GM21576 (cell line): ENCODE measurements around the gene ASTE1.
"Not testable (repeated sequence)": the region's sequence is repeated elsewhere in the genome, so short reads cannot be mapped to it uniquely, and the experiment has no call there.

Source experiments
- ATAC-seq: cut with Tn5 transposase; IDR thresholded peaks from one replicate; pipeline ENCODE4 v1.9.1; 2021; ENCODE audit warnings: mild to moderate bottlenecking, moderate library complexity; ENCODE audit not compliant: unreplicated experiment

ASTE1 gene, protein sequence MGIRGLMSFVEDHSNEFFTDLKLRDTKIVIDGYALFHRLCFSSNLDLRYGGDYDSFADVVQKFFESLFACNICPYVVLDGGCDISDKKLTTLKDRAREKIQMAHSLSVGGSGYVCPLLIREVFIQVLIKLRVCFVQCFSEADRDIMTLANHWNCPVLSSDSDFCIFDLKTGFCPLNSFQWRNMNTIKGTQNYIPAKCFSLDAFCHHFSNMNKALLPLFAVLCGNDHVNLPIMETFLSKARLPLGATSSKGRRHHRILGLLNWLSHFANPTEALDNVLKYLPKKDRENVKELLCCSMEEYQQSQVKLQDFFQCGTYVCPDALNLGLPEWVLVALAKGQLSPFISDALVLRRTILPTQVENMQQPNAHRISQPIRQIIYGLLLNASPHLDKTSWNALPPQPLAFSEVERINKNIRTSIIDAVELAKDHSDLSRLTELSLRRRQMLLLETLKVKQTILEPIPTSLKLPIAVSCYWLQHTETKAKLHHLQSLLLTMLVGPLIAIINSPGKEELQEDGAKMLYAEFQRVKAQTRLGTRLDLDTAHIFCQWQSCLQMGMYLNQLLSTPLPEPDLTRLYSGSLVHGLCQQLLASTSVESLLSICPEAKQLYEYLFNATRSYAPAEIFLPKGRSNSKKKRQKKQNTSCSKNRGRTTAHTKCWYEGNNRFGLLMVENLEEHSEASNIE

DNA sequence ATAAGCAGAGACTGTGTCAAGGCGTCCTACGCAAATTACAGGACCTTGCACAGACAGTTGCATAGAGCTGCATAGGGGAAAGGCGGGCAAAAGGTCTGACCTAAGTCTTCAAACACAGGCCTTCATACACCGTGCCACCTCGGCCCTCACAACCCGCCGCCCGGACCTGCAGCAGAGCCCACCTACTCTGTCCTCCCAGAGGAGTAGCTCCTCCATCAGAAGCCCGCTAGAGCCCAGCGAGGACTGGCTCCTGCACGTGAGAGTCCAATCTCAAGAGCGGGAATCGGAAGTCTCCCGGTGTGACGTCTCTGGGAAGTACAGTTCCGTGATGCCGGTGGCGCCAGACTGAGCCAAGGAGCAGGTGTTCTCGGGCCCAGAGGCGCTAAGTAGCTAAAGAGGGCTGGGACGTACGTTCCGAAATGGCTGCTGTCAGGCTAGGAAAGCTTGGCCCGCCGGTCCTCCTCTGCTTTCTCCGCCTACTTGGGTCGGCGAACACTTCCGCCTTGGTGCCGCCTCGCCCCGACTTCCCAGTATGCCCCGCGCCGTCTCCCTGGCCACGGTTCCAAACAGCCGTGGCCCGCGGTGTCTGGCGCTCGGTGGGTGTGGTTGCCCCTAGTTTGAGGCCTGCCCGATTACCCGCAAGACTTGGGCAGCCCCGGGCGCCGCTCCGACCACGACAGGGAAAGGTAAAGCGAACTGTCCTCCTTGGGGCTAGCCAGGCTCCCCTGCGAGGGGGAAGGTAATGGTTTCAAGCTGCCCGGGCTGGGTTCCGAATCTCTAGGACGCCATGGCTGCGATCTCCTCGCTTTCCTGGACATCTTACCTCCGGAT lies at the start of gene ASTE1, which contains the start of gene NEK11:
Gene ASTE1 (minus strand): TSS at position 505 of the 831 bp plus-strand sequence. CDS start 1,519 bp downstream, outside the sequence.
Gene NEK11 (plus strand): TSS at position 557 of the 831 bp plus-strand sequence. CDS start 2,832 bp downstream, outside the sequence.
- peak; percentile 98 for ATAC-seq

DNA sequence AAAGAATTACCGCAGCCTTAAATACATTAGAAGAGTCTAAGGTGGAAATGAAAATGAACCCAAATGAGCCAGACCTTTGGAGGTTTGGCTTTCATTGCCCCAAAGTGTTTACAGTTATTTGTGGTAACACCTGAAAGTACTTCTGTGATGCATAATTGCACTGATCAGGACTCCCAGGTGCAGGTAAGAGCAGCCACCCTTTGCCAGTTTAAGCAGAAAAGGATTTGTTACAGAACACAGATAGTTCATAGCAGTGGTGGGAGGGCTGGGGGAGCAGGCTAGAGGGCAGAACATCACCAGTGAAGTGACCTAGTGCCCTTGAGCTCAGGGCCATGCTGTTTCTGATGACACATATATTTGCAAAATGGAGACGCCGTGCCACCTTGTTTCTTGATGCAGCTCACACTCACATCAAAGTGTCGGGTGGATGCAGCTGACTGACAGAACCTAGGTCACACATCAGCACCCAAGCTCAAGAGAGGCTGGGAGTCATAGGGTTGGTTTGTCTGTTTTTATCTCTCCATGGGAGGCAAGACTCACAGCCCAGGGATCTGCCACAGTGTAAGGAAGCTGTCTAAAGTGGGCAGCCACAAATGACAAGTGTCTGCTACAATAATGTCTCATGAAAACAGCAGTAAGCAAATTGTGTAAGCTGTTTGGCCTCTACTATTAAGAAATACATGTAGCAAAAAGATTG lies 49.2 kb upstream of the ASTE1 start:
- ATAC-seq, result no peak

DNA sequence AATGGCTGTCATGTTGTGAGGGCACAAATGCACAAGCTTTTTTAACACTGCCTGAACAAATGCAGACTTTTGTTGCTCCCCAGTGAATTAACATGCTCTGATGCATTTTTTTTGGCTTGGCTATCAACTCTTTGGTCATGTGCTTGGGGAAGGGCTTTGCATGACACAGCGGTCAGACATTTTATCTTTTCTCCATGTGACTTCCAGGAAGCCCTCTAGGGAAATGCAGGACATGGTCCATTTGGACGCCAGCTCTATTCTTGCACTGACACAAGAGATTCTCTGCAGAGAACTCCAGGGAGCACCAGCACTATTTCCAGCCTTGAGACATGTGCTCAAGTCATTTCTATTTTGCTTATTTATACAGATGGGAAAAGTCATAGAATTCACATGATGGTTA lies 46.2 kb upstream of the ASTE1 start:
- ATAC-seq, result no peak

DNA sequence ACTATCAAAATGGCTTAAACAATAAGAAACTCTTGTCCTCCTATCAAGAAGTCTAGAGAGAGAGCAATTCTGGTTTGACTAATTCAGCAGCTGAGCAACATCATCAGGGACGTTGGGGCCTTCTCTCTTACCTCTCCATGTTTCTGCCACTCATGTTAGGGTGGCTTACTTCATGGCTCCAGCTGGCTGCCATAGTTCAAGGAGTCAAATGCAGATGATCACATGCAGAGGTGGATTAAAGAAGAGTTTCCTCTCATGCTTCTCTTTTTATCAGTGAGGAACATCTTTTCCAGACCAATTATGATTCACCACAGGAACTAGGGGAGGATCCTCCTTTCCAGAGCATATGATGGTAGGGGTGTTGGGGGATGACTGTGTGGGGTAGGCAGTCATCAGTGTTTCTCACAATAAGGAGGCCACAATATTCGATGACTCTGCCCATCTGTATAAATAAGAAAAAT lies 45.5 kb upstream of the ASTE1 start:
- no peak for ATAC-seq

DNA sequence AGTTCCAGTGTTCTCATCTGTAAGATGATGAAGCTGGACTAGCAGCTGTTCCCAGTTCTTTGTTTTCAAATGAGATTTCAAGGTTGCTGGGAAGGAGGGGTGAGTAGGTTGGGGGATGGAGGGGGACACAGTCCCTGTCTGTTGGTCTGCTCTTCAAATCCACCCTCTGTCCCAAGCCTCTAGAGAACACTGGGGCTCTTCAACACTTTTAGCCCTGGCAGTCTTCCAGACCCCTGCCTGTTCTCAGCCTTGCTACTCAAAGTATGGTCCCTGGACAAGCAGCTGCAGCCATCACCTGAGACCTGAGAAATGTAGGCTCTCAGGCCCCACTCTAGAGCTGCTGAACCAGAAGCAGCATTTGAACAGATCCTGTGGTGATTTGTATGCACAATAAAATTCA lies 41.4 kb upstream of the ASTE1 start:
- no peak for ATAC-seq

DNA sequence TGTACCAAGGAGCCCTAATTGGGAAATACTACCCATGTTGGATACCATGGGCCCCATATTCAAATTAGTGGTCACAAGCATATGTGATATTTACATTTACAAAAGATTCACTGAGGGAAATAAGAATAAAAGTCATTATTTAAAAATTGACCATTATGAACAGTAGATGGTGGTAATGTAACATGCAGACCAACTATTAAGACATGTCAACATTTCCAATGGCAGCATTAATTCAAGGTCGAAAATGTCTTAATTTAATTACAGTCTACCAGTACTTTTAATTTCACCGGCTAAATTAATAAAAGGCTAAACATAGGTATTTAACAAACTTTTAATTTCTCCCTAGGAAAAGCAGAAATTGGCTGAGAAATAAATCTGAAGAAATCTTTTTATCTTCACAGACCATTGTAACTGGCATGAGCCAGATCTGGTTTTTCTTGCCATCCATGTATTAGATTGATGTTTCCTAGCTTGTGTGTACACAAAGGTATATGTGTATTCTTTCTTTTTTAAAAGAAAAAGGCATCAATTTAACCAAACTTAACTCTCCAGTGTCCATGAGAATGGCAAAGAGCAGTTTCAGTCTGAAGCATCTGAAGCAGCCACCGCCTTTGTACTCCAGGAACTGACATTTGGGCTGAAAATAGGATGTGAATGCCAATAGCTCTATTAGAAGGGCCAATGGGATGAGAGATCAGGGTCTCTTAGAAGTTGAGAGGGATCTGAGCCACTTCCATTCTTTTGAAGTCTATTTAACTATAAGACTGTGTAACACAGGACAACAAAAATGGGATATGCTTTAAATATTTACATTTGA lies 26.6 kb upstream of the ASTE1 start:
- ATAC-seq, result no peak

DNA sequence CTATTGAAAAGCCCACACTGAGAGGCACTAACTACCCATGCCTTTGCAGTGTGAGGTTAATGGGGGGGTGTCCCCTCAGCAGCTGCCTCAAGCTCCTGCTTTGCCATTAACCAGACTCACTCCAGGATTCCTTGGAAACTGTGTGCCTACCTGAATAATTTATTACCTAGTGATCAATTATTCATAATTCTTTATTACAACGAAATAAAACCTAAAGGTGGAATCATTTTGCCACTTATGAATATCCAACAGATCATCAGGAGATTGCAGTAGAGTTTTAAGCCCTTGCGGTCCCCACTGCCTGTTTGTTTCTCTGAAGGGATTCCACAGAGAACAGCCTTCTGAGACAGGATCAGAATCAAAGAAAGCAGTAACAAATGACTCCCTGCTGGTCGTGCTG lies 23.4 kb upstream of the ASTE1 start:
- no peak for ATAC-seq

DNA sequence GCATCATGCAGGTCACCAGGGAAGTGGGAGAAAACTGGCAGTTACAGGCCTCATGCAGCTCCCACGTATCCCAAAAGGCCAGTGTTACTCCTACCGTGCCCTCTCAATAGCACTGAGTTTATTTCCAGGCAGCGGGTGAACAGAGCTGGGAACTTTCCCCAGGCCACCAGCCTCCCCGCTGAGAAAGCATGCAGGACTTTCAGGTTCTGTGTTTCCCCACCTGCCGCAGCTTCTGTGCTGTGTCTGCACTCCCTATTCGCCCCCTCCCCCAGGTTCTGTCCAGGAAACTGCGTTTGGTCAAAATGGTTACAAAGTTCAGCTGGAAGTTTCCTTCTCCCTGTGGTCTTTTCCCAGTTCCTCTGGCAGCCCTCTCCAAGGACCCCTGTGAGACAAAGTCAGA lies 21.4 kb upstream of the ASTE1 start:
- no peak for ATAC-seq

DNA sequence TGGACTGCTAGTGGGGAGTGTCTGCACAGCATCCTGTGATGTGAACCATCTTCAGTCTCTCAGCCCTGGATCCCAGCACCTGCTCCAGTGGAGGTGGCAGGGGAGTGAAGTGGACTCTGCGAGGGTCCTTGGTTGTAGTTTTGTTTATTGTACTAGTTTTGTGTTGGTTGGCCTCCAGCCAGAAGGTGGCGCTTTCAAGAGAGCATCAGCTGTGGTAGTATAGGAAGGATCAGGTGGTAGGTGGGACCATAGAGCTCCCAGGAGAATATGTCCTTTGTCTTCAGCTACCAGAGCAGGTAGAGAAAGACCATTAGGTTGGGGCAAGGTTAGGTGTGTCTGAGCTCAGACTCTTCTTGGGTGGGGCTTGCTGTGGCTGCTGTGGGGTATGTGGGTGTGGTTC lies 21.0 kb upstream of the ASTE1 start:
- ATAC-seq, result no peak

DNA sequence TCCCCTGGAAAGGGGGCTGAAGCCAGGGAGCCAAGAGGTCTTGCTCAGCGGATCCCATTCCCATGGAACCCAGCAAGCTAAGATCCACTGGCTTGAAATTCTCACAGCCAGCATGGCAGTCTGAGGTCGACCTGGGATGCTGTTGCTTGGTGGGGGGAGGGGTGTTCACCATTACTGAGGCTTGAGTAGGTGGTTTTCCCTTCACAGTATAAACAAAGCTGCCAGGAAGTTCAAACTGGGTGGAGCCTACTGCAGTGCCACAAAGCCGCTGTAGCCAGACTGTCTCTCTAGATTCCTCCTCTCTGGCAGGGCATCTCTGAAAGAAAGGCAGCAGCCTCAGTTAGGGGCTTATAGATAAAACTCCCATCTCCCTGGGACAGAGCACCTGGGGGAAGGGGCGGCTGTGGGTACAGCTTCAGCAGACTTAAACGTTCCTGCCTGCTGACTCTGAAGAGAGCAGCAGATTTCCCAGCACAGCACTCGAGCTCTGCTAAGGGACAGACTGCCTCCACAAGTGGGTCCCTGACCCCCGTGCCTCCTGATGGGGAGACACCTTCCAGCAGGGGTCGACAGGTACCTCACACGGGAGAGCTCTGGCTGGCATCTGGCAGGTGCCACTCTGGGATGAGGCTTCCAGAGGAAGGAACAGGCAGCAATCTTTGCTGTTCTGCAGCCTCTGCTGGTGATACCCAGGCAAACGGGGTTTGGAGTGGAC lies 15.8 kb upstream of the ASTE1 start:
- ATAC-seq, result not testable (repeated sequence)

DNA sequence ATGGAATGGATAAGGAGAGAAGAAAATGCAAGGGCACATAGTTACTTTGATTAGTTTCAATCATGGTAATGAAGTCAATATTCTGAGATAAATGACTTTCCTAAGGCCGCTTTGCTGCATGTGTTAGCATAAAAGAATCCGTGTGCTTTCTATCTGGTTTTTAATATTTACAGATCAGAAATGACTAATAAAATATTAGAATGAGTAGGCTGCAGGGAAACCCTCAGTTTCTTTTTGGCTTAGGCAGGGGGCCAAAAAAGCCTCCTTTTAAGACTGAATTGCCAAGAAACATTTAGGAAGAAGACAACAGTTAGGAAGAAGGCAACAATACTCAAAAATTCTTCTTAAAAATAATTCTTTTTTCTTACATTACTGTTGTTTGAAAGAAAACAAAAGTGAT lies 11.7 kb upstream of the ASTE1 start:
- ATAC-seq, result no peak

DNA sequence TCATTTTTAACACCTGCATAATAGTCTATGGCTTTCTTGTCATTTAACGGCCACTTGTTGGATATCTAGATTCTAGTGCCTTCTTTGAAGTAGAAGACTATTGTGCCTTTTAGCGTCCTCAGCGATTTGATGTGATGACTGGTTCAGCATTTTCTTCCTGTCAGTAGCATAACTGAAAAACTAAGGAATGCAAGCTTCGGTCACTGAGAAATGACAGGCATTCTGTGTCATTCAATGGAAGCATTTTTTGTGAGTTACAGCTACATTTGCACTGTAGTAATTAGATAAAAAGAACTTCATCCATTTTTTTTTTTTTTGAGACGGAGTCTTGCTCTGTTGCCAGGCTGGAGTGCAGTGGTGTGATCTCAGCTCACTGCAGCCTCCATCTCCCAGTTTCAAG lies 10.4 kb upstream of the ASTE1 start:
- ATAC-seq, result no peak

DNA sequence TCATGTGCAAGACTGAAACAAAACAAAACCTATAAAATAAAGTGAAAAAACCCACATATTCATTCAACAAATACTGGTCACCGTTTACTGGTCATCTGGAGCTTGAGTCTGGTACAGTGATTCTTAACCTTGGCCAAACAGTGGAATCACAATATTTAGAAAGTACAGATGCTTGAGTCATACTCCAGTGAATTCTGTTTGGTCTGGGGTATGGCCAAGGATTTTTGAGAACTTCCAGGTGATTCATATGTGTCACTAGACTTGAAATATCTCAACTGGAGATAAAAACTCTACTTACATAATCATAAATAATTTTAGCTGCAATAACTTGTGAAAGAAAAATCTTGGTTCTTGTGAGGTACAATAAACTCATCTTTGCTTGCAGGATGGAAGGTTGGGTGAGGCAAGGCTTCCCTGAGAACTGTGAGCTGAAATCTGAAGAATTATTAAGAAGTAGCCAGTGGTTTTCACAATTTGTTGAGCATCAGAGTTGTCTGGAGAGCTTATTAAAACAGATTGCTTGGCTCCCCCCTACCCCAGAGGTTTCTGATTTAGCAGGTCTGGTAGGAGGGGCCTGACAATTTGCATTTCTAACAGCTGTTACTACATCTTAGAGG lies 9.7 kb upstream of the ASTE1 start:
- no peak for ATAC-seq

DNA sequence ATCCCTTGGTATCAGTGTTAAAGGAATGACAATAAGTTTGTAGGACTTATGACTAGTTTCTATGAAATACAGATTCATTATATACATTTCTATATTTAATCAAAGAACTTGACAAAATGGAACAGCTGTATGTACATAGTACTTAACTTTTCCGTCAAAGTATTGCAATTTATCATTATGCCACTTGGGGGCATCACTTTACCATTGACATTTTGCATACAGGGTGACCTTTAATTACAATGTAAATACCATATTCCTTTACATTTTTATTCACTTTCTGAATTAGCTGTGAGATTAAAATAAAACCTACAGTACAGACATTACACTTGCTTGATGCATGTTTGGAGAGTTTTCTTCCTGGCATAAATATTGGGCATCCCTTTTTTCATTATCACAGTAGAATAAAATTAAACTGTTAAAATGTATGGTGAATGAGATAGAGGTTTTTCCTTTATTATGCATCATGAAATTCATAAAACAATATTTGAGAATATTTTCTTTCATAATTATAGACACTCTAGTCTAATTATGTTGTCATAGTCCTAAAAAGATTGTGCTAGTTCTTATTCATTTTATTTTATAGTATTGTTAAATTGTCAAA lies 7.0 kb upstream of the ASTE1 start:
- no peak for ATAC-seq

DNA sequence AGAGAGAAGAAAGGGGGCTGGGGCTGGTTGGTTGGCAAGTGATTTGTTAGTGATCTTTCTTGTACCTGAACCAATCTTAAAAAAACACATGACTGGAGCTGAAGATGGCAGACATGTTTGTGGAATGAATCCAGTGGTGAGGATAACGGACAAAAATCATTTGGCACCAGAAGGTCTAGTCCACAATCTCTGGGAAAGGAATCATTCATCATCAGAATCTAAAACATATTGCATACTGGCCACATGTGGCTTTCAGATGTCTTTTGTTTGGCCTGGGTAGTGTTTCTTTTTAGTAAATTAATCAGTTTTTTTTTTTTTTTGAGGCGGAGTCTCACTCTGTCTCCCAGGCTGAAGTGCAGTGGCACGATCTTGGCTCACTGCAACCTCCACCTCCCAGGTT lies 5.0 kb upstream of the ASTE1 start:
- ATAC-seq, result no peak

DNA sequence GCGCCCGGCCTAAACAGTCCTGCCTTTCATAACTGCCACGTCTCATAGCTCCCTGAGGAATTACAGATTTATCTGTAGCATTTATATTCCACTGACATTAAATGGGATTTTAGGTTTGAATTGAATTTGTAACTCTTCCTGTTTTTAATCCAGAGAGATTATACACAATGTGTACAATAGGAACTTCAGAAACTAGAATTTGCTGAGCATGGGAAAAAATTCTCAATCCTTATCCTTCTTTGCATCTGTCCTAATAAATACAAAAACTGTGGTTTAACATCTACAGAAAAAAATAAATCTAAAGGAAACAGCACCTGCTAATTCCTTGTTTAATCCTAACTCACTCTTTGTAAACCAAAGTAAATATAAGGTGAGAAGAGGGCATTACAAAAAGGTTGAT lies 2.2 kb upstream of the ASTE1 start:
- ATAC-seq, result no peak

DNA sequence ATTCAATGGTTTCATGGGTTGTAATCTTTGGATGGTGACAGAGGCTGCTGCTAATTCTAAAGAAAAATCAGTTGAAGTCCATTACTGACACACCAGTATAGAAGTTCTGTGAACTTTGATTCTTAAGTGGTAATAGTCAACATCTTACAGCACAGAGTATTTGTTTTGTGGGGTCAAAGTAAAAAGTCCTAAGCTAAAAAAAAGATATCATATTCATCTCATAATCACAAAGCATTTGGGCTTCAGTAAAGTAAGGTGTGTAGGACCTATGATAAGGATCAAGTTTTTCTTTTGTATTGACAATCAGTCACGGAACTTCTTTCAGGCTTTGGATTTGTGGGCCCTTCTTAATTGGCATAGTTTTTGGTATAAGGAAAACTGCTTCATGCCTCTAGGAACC lies 1.1 kb downstream of the ASTE1 start:
- no peak for ATAC-seq

DNA sequence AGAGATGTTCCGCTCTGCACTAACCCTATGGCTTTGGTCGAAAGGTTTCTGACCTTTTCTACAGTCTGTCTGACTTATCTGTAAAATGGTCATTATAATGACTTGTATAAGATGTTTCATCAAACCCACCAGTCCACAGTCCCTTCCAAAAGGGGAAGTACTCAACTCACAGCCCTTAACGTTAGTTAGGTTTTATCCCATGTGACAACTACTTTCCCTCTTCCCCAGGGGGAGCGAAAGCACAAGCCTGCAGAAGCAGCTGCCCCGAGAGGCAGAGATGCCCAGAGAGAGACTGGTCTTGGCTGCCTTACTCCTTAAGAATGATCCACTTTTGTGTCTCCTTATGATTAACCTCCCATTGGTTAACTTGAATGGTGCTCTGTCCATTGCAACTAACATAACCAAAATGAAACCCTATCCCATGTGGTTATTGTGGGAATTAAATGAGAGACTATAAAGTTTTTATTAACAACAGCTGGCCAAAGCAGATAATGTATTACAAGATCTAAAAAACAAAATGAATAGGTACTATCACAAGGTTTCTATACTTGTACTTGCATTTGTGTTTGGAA lies 6.4 kb downstream of the ASTE1 start:
- no peak for ATAC-seq
